Upper lobe of right lung (tissue), 1 donor: ENCODE measurements around the gene ACTR5. TPM values are rescaled to one million over a fixed set of nuclear protein-coding genes. Genes with fewer than 3 reads are reported as not detected.
"Not testable (repeated sequence)": the region's sequence is repeated elsewhere in the genome, so short reads cannot be mapped to it uniquely, and the experiment has no call there.

Experiments used
- ATAC-seq: fragments of 200-7000 bp; cut with Tn5 transposase; one replicate; pipeline ENCODE4 v1.9.1; 2020; ENCODE audit warnings: mild to moderate bottlenecking, moderate library complexity
- DNase-seq: peaks from one replicate; pipeline ENCODE4 v3.0.0-alpha.2; 2020
- H3K27ac ChIP-seq: fragments of 200-600 bp; one replicate; pipeline ENCODE4 v1.8.0; 2022
- H3K27me3 ChIP-seq: fragments of 200-600 bp; one replicate; pipeline ENCODE4 v1.8.0; 2022; ENCODE audit warnings: mild to moderate bottlenecking
- H3K36me3 ChIP-seq: fragments of 200-600 bp; one replicate; pipeline ENCODE4 v1.8.0; 2022
- H3K4me1 ChIP-seq: fragments of 200-600 bp; one replicate; pipeline ENCODE4 v1.8.0; 2022
- H3K4me3 ChIP-seq: fragments of 200-600 bp; one replicate; pipeline ENCODE4 v1.8.0; 2022; ENCODE audit warnings: mild to moderate bottlenecking
- H3K9me3 ChIP-seq: fragments of 200-600 bp; one replicate; pipeline ENCODE4 v1.8.0; 2022
- CTCF ChIP-seq: fragments of 200-600 bp; IDR thresholded peaks from one replicate; pipeline ENCODE4 v1.8.0; 2022; ENCODE audit warnings: antibody characterized with exemption
- intact Hi-C: fragments of 100-400 bp; cut with DNase I; formaldehyde crosslinking; loops from one replicate; pipeline ENCODE4 v1.11.0; 2022
- total RNA-seq: library from RNA; stranded (reverse); fragmentation: NEBNext Ultra II Directional; extraction: Animal tissue kit (Norgen Biotek cat#: 25700); gene quantifications from one replicate; pipeline ENCODE4 v1.2.1, GENCODE V29; 2021
- donor health status: DM: no; HTN: yes; CAD: no; lungs with severe emphysema.

The ACTR5 gene
- total RNA-seq, 1 donor from 2014 or later = 7.0 TPM

GRCh38 chr20:38789503-38790199 lies 41.4 kb downstream of the ACTR5 start:
- intact Hi-C loops = no loop called here
- Histone ChIP-seq H3K27me3 (no peaks in the 10 kb centered on the region), H3K4me1 (no peaks in the 10 kb centered on the region), H3K27ac (no peak overlapping the region), H3K9me3 (no peaks in the 10 kb centered on the region), H3K36me3 (no peaks in the 10 kb centered on the region), H3K4me3 (no peak overlapping the region)
- ATAC-seq = peak; percentile 37
- no peak for DNase-seq
- TF ChIP-seq CTCF = no peak

GRCh38 chr20:38790200-38791053 lies 42.2 kb downstream of the ACTR5 start:
- H3K4me3 ChIP-seq = no peak overlapping the region
- H3K36me3 ChIP-seq = no peaks in the 10 kb centered on the region
- no peak overlapping the region for H3K27ac ChIP-seq
- H3K27me3 ChIP-seq = no peaks in the 10 kb centered on the region
- ATAC-seq (peak; percentile 85), DNase-seq (no peak)
- H3K9me3 ChIP-seq = no peaks in the 10 kb centered on the region
- no peaks in the 10 kb centered on the region for H3K4me1 ChIP-seq
- TF ChIP-seq CTCF = peak; percentile 86
- intact Hi-C loops = no loop called here

- Histone ChIP-seq H3K4me3 (no peak overlapping the region), H3K27ac (no peak overlapping the region), H3K36me3 (no peaks in the 10 kb centered on the region), H3K4me1 (no peaks in the 10 kb centered on the region), H3K27me3 (no peaks in the 10 kb centered on the region), H3K9me3 (no peaks in the 10 kb centered on the region)
- TF ChIP-seq CTCF = no peak
- intact Hi-C loops = no loop called here
- ATAC-seq (no peak), DNase-seq (no peak)
These were observed 43.0 kb downstream of the ACTR5 start for GRCh38 chr20:38791291-38791690.

GRCh38 chr20:38791940-38792339 lies 43.7 kb downstream of the ACTR5 start:
- Histone ChIP-seq H3K27ac (no peak overlapping the region), H3K27me3 (no peaks in the 10 kb centered on the region), H3K4me1 (no peaks in the 10 kb centered on the region), H3K4me3 (no peak overlapping the region), H3K9me3 (no peaks in the 10 kb centered on the region), H3K36me3 (no peaks in the 10 kb centered on the region)
- no peak for TF ChIP-seq CTCF
- ATAC-seq = no peak
- intact Hi-C loops = no loop called here
- DNase-seq = no peak

- H3K36me3 ChIP-seq, H3K4me1 ChIP-seq, intact Hi-C loops, H3K27ac ChIP-seq, H3K4me3 ChIP-seq, H3K9me3 ChIP-seq, DNase-seq, H3K27me3 ChIP-seq, ATAC-seq: not testable (repeated sequence)
These were observed 45.8 kb downstream of the ACTR5 start for GRCh38 chr20:38794057-38794456.

GRCh38 chr20:38798266-38798665 lies 50.0 kb downstream of the ACTR5 start:
- intact Hi-C loops = no loop called here
- no peak for TF ChIP-seq CTCF
- Histone ChIP-seq H3K9me3 (no peaks in the 10 kb centered on the region), H3K36me3 (no peaks in the 10 kb centered on the region), H3K4me3 (no peak overlapping the region), H3K27me3 (no peaks in the 10 kb centered on the region), H3K27ac (no peak overlapping the region), H3K4me1 (peaks cover 9% of the 10 kb centered on the region)
- DNase-seq = no peak
- no peak for ATAC-seq
